Stimulated activated naive CD8-positive, alpha-beta T cell treated with anti-CD3 and anti-CD28 coated beads, Interleukin-15, Interleukin-2, amounts not matched to agents 100 ng/mL and 50 ng/mL, for 24 hours (primary cell): Measurements from ENCODE around the gene DNAJC17.
A peak's percentile ranks its signal among the peaks of the same experiment; 100 is the strongest.

Source experiments
- H3K27ac Mint-ChIP-seq: one replicate; pipeline ENCODE4 v1.8.0; 2021; ENCODE audit warnings: mild to moderate bottlenecking, mixed read lengths
- H3K27me3 Mint-ChIP-seq: one replicate; pipeline ENCODE4 v1.8.0; 2021; ENCODE audit warnings: mixed read lengths
- H3K36me3 Mint-ChIP-seq: one replicate; pipeline ENCODE4 v1.8.0; 2021; ENCODE audit warnings: low read depth, mixed read lengths
- H3K4me1 Mint-ChIP-seq: one replicate; pipeline ENCODE4 v1.8.0; 2021; ENCODE audit warnings: low read depth, mixed read lengths
- H3K4me3 Mint-ChIP-seq: one replicate; pipeline ENCODE4 v1.8.0; 2021; ENCODE audit warnings: mild to moderate bottlenecking, mixed read lengths
- H3K9me3 Mint-ChIP-seq: one replicate; pipeline ENCODE4 v1.8.0; 2021; ENCODE audit warnings: mixed read lengths

The DNAJC17 gene, protein sequence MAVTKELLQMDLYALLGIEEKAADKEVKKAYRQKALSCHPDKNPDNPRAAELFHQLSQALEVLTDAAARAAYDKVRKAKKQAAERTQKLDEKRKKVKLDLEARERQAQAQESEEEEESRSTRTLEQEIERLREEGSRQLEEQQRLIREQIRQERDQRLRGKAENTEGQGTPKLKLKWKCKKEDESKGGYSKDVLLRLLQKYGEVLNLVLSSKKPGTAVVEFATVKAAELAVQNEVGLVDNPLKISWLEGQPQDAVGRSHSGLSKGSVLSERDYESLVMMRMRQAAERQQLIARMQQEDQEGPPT

DNA sequence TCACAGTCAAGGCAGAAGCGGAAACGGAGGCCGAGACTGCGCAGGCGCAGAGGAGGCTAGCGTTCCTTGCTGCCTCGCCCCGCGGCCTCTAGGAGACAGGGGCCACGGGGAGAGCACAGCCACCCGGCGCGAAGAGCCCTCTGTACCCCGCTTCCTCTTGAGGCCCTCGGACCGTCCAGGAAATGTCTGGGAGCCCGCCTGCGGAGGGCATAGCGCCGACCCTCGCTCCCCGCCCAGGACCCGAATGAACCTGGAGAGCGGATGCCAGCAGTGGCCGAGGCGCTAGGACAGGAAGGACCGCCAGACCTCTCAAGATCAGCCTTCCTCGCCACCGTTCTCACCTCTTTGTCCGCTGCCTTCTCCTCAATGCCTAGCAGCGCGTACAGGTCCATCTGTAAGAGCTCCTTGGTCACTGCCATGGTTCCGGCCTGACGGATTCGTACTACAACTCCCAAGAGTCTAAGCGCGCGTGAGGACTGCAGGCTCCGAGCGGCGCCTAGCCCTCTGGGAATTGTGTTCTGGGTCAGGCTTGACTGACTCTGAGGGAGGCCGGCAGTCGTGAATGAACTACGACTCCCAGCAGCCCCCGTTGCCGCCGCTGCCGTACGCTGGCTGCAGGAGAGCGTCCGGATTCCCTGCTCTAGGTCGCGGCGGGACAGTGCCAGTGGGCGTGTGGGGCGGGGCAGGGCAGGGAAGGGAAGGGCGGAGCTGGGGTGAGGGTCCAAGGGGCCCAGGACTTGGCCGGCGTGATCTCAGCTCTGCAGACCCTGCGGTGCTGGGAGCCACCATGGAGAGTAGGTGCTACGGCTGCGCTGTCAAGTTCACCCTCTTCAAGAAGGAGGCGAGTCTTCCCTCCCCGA is at the start of gene DNAJC17, which contains the start of gene ZFYVE19:
DNAJC17 (minus strand) TSS at position 446 of the 860 bp plus-strand sequence; CDS start at position 419, 27 bp downstream.
ZFYVE19 (plus strand) TSS at position 62 of the 860 bp plus-strand sequence; CDS start at position 563, 501 bp downstream.
- Mint-ChIP-seq H3K36me3 (peaks cover 8% of the 10 kb centered on the region), H3K4me3 (peak within 1 kb of the TSS; percentile 90), H3K4me1 (peaks cover 17% of the 10 kb centered on the region), H3K27me3 (no peaks in the 10 kb centered on the region), H3K27ac (peak within 1 kb of the TSS; percentile 92), H3K9me3 (no peaks in the 10 kb centered on the region)

DNA sequence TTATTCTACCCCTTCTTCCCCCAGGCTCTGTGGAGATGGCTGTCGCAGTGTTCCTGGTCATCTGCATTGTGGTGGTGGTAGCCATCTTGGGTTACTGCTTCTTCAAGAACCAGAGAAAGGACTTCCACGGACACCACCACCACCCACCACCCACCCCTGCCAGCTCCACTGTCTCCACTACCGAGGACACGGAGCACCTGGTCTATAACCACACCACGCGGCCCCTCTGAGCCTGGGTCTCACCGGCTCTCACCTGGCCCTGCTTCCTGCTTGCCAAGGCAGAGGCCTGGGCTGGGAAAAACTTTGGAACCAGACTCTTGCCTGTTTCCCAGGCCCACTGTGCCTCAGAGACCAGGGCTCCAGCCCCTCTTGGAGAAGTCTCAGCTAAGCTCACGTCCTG is 49.5 kb upstream of the DNAJC17 start:
- Mint-ChIP-seq H3K27me3 (no peaks in the 10 kb centered on the region), H3K4me3 (no peak overlapping the region), H3K9me3 (no peaks in the 10 kb centered on the region), H3K4me1 (peaks cover 7% of the 10 kb centered on the region), H3K36me3 (no peaks in the 10 kb centered on the region), H3K27ac (no peak overlapping the region)

DNA sequence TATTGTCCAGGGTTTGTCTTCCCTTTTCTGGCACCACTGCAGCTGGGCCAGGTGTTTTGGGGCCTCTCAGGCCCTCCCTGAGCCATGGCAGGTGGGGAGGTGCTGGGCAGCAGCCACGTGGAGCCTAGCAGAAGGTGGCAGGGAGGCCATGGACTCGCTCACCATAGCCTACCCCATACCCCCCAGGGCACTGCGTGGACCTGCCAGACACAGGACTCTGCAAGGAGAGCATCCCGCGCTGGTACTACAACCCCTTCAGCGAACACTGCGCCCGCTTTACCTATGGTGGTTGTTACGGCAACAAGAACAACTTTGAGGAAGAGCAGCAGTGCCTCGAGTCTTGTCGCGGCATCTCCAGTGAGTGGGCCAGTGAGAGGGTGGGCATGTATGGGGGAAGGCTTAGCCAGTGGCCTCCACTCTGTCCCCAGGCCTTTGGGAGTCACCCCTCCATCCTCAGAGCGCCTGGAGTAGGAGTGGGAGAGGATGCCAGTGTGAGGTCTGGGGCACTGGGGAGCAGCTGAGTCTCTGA is 48.5 kb upstream of the DNAJC17 start:
- H3K27ac Mint-ChIP-seq = no peak overlapping the region
- no peaks in the 10 kb centered on the region for H3K36me3 Mint-ChIP-seq
- H3K9me3 Mint-ChIP-seq = no peaks in the 10 kb centered on the region
- no peak overlapping the region for H3K4me3 Mint-ChIP-seq
- peaks cover 7% of the 10 kb centered on the region for H3K4me1 Mint-ChIP-seq
- no peaks in the 10 kb centered on the region for H3K27me3 Mint-ChIP-seq

DNA sequence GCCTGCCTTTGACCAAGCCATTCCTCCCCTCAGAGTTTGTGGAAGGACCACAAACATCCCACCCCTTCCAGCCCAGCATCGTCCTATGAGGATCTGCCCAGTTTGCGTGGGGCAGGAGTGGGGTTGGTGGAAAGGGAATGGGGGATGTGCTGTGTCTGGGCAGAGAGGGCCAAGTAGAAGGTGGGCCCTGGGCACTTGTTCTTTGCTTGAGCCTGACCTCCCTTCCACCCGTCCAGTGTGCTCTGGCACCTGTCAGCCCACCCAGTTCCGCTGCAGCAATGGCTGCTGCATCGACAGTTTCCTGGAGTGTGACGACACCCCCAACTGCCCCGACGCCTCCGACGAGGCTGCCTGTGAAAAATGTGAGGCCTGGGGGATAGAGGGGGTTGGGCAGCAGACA is 46.9 kb upstream of the DNAJC17 start:
- Mint-ChIP-seq H3K4me3 (no peak overlapping the region), H3K27ac (no peak overlapping the region), H3K36me3 (no peaks in the 10 kb centered on the region), H3K4me1 (peaks cover 3% of the 10 kb centered on the region), H3K27me3 (no peaks in the 10 kb centered on the region), H3K9me3 (no peaks in the 10 kb centered on the region)

DNA sequence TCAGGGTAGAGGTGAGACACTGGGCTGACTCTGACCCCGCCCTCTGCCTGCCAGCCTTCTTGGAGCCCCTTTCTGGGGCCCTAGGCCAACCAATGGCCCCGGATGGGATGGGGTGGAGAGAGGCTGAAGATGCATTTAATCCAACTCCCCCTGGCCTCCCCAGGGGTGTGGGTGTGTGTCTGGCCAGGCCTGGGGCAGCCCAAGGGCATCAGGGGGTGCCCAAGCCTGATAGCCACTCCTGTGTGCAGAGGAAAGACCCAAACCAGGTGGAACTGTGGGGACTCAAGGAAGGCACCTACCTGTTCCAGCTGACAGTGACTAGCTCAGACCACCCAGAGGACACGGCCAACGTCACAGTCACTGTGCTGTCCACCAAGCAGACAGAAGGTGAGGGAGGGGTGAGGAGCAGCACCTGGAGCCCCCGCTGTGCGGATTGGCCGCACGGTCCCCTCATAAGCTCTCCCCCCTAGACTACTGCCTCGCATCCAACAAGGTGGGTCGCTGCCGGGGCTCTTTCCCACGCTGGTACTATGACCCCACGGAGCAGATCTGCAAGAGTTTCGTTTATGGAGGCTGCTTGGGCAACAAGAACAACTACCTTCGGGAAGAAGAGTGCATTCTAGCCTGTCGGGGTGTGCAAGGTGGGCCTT is 46.1 kb upstream of the DNAJC17 start:
- Mint-ChIP-seq H3K4me1 (no peaks in the 10 kb centered on the region), H3K27me3 (no peaks in the 10 kb centered on the region), H3K4me3 (no peak overlapping the region), H3K27ac (no peak overlapping the region), H3K36me3 (no peaks in the 10 kb centered on the region), H3K9me3 (no peaks in the 10 kb centered on the region)

DNA sequence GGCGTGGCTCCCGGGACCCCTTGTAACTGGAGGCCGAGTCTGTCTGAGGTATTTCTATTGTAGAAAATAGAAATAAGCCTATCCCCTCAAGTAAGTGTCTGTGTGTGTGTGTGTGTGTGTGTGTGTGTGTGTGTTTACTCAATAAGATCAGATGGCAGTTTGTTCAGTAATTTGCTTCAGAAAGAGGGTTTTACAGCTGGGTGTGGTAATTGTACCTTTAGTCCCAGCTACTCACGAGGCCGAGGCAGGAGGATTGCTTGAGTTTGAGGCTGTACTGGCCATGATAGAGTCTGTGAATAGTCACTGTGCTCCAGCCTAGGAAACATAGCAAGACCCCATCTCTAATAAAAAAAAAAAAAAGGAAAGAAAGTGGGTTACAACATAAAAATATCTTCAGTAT is 45.3 kb upstream of the DNAJC17 start:
- Mint-ChIP-seq H3K36me3 (no peaks in the 10 kb centered on the region), H3K4me1 (no peaks in the 10 kb centered on the region), H3K27me3 (no peaks in the 10 kb centered on the region), H3K9me3 (no peaks in the 10 kb centered on the region), H3K4me3 (no peak overlapping the region), H3K27ac (no peak overlapping the region)

DNA sequence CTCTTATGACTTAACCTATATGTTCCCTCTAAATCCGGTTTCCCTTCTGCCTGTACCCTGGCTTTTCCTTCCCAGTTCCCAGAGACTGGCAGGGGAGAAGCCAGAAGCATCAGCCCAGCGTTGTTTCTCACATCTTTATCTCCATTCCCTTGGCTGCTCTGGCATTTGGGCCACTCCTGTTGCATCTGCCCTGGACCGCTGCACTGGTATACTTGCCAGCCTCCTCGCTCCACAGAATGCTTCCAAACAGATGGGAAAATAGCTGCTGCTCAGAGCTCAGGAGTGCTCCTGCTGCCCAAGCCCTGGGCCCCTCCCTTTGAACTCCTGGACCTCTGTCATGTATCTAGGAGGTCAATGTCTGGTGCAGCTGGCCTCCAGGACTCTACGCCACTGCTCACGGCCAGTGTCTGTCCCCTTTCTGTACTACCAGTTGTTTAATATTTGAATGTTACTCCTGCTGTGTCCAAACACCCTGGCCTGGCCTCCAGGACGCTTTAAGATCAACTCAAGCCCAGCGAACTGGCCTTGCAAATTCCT is 43.4 kb upstream of the DNAJC17 start:
- Mint-ChIP-seq H3K27me3 (no peaks in the 10 kb centered on the region), H3K9me3 (no peaks in the 10 kb centered on the region), H3K4me1 (peaks cover 14% of the 10 kb centered on the region), H3K4me3 (no peak overlapping the region), H3K36me3 (no peaks in the 10 kb centered on the region), H3K27ac (no peak overlapping the region)

DNA sequence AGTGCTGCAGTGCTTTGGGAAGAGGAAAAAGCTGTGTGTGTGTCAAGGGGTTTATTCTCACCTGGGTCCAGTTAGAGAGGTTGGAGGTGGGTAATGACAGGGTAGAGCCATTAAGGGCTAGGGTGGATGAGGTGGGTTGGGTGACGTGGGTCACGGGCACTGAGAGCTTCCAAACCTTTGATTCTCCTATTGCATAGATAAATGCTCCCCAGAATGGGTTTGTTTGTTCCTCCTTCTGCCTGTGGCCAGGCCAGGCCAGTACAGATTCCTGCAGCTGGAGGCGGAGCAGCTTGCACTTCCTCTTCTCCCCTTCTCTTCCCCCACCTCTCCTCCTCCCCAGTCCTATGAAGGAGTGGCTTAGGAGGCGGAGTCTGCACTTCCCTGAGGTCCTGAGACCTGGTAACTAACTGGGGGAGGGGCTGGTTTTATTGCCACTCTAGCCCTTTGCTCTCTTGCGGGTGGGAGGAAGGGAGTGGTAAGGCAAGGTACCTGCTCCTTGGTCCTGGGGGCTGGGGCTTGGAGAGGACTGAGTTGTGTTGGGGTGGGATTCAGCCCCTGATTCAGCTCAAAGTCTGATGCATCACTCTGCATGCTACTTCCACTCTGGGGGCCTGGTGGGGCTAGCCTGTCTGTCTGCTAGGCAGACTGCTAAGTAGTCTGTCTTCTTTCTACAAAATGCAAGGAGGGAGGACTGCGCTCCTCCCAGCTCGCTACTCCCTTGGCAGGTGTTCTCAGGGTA is 40.1 kb upstream of the DNAJC17 start:
- Mint-ChIP-seq H3K36me3 (no peaks in the 10 kb centered on the region), H3K27ac (no peak overlapping the region), H3K9me3 (no peaks in the 10 kb centered on the region), H3K4me3 (no peak overlapping the region), H3K27me3 (peaks cover 4% of the 10 kb centered on the region), H3K4me1 (peaks cover 28% of the 10 kb centered on the region)

DNA sequence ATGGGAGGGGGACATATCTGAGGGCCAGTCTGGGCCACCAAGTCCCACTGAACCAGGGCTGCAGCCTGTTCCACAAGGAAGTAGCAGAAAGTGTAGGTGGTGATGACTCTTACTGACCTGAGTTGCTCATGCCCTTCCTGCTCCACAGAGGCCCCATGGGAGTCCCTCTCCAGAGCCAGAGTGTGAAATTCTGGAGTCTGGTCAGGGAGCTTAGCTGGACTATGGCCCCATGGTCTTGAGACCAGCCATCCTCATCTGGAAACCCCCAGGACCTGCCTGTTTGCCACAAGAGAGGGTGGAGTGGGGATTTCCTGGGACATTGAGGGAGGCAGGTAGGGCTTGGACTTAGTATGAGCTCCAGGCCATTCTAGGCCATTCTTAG is 39.6 kb upstream of the DNAJC17 start:
- Mint-ChIP-seq H3K36me3 (no peaks in the 10 kb centered on the region), H3K9me3 (no peaks in the 10 kb centered on the region), H3K27ac (no peak overlapping the region), H3K4me3 (no peak overlapping the region), H3K27me3 (peaks cover 4% of the 10 kb centered on the region), H3K4me1 (peaks cover 28% of the 10 kb centered on the region)

DNA sequence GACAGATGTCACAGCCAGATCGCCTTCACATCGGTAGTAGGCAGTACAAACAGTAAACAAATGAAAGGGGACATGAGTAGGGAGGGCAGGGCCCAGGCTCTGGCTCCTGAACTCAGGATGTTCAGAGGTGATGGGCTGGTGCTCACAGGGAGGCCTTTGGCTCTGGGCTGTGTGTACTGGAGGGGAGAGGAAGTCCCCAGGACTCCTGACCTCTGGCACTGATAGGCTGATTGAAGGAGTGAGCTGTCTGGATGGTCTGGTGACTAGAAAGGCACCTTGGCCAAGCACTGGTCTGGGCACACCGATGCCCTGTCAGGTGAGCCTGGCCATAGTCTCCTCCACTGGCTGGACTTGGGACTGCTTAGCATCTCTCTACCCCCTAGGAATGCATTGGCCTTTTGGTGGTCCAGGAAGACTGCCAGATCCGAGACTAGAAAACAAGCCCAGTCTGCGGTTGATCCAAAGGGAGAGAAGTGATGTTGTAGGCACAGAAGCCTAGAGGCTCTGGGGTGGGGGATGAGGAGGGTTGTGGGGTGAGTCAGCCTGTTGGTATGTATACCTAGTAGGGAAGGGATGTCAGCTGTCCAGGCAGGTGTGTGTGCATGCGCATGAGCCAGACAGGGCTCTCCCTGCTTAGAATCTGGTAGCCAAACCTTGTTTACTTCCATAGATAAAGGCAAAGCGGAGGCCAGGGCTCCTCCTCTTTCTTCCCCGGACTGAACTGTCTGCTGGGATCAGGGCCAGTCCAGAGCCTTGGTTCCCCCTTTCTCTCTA is 38.4 kb upstream of the DNAJC17 start:
- H3K9me3 Mint-ChIP-seq = no peaks in the 10 kb centered on the region
- peak overlapping the region; percentile 25 for H3K4me3 Mint-ChIP-seq
- H3K27ac Mint-ChIP-seq = no peak overlapping the region
- H3K4me1 Mint-ChIP-seq = peaks cover 28% of the 10 kb centered on the region
- H3K27me3 Mint-ChIP-seq = peaks cover 4% of the 10 kb centered on the region
- H3K36me3 Mint-ChIP-seq = no peaks in the 10 kb centered on the region

DNA sequence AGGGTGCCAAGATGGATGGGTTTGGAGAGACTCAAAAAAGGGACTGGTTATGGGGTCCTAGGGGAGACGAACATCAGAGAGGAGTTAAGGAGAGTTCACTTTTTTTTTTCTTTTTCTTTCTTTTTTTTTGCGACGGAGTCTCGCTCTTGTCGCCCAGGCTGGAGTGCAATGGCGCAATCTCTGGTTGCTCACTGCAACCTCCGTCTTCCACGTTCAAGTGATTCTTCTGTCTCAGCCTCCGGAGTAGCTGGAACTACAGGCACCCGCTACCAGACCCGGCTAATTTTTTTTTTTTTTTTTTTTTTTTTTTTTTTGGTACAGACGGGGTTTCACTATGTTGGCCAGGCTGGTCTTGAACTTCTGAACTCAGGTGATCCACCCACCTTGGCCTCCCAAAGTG is 37.8 kb upstream of the DNAJC17 start:
- Mint-ChIP-seq H3K4me1 (peaks cover 28% of the 10 kb centered on the region), H3K36me3 (no peaks in the 10 kb centered on the region), H3K27ac (peak overlapping the region; percentile 40), H3K9me3 (no peaks in the 10 kb centered on the region), H3K27me3 (peaks cover 4% of the 10 kb centered on the region), H3K4me3 (peak overlapping the region; percentile 88)

DNA sequence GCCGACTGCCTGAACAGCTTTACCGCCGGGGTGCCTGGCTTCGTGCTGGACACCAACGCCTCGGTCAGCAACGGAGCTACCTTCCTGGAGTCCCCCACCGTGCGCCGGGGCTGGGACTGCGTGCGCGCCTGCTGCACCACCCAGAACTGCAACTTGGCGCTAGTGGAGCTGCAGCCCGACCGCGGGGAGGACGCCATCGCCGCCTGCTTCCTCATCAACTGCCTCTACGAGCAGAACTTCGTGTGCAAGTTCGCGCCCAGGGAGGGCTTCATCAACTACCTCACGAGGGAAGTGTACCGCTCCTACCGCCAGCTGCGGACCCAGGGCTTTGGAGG is 37.4 kb upstream of the DNAJC17 start:
- peak overlapping the region; percentile 88 for H3K4me3 Mint-ChIP-seq
- H3K9me3 Mint-ChIP-seq = no peaks in the 10 kb centered on the region
- H3K4me1 Mint-ChIP-seq = peaks cover 28% of the 10 kb centered on the region
- H3K36me3 Mint-ChIP-seq = no peaks in the 10 kb centered on the region
- peak overlapping the region; percentile 40 for H3K27ac Mint-ChIP-seq
- H3K27me3 Mint-ChIP-seq = peaks cover 4% of the 10 kb centered on the region

DNA sequence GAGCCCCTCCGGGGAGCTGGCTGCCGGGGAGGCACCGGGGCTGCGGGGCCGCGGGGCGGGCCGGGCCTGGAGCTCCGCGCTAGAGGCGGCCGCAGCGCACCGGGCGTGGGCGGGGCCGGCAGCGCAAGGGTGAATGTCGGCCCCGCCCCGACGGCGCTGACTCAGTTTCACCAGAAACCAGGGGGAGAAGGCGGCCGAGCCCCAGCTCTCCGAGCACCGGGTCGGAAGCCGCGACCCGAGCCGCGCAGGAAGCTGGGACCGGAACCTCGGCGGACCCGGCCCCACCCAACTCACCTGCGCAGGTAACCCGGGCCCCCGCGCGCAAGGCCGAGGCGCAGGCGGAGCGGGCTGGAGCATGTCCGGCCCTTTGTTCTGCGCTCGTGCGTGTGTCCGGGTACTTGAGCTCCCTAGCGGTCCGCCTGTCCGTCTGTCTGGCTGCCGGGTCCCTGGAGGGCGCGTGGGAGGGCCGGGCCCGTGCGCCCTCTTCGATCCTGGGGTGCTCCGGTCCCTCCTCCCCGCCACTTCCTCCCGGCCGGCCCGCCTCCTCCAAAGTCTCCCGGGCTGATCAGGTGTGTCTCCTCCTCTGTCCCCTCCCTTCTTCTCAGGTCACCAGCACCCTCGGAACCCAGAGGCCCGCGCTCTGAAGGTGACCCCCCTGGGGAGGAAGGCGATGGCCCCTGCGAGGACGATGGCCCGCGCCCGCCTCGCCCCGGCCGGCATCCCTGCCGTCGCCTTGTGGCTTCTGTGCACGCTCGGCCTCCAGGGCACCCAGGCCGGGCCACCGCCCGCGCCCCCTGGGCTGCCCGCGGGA is 36.8 kb upstream of the DNAJC17 start, which contains the start of gene SPINT1:
SPINT1 (plus strand) TSS at position 164 of the 811 bp plus-strand sequence; CDS start at position 671, 507 bp downstream.
- Mint-ChIP-seq H3K27me3 (peaks cover 4% of the 10 kb centered on the region), H3K4me3 (peak within 1 kb of the TSS; percentile 88), H3K36me3 (no peaks in the 10 kb centered on the region), H3K9me3 (no peaks in the 10 kb centered on the region), H3K4me1 (peaks cover 28% of the 10 kb centered on the region), H3K27ac (peak within 1 kb of the TSS; percentile 40)
